ENCODE measurements around the gene RBM41.

Gene RBM41

GRCh38 chrX:107014936-107015335, 103.7 kb downstream of the RBM41 start:
- DNase-seq (ENCODE audit: low read depth), result no peak
- H3K4me3 ChIP-seq (ENCODE audit: low read length), result no peak overlapping the region
- no peak for TF ChIP-seq CTCF (conservative IDR thresholded peaks at IDR 0.05; ENCODE audit: low read depth, low read length)

Data from retinal pigment epithelial cell (primary cell).